GM18861 (cell line): ENCODE measurements around the gene TNFRSF4.
"Not testable (repeated sequence)": the region's sequence is repeated elsewhere in the genome, so short reads cannot be mapped to it uniquely, and the experiment has no call there.

Experiments used
- ATAC-seq: cut with Tn5 transposase; IDR thresholded peaks from one replicate; pipeline ENCODE4 v1.9.1; 2021; ENCODE audit not compliant: unreplicated experiment

The TNFRSF4 gene

GRCh38 chr1:1213345-1214265 is at the start of gene TNFRSF4:
Gene TNFRSF4, minus strand, starts transcription at chr1:1214153. Its CDS starts 26 bp downstream, at chr1:1214127.
- ATAC-seq = no peak

GRCh38 chr1:1262758-1263157 is 48.8 kb upstream of the TNFRSF4 start:
- no peak for ATAC-seq

DNA sequence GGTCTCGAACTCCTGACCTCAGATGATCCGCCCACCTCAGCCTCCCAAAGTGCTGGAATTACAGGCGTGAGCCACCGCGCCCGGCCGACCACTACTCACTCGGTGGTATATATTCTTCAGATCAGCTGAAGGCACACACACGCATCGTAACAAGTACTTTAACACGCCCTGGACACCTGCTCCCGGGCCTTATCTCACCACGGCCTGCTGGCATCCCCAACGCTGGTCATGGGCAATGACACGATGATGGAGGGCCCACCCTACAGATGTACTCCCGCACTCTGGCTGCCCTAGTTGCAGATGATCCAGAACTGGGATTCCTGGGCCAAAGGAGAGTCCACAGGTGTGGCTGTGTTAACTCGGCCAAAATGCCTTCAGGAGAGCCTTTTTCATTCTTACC is 48.1 kb upstream of the TNFRSF4 start:
- no peak for ATAC-seq

GRCh38 chr1:1260843-1261560 is 47.0 kb upstream of the TNFRSF4 start:
- no peak for ATAC-seq

DNA sequence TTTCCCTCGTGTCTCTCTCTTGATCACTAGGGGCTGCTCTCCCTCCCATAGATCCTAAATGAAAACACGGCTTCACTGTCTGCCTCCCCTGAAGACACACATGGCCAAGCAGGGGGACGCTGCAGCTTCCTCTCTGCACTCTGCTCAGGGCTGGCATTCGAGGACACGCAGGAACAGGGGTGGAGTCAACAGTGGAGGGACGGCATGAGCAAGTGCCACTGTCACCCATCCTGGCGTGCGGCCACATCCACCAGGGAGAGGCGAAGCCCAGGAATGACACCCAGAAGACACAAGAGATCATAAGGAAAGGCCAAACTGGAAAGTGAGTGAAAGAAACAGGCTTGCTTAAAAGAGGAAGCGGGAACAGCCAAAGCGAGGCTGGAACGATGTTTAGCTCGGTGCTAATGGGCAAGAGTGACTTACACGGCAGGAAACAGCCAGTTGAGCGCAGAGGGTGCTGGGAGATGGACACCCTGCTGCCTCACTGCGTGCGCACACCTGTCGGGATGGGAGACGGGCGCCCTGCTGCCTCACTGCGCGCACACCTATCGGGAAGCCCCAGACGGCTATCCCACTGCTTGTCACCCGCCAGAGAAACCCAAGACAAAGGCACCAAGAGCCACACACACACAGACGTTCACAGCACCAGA is 46.1 kb upstream of the TNFRSF4 start:
- no peak for ATAC-seq

DNA sequence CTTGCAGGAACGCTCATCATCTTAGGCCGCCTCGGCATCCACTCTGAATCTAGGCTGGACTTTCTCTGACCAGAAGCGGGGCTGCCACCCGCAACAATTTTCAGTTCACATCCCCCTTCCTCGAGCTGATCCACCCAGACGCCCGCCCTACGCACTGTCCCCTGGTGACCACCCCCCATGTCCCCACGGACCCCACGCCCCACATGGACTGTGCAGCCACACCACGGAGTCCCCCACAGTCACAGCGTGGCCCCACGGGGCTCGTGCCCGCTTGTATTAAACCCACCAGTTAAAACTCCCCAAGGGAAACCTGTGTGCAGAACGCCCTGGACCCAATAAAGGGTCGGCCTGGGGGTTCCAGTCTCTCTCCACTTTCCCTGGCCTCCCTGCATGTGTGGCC is 45.6 kb upstream of the TNFRSF4 start:
- ATAC-seq = no peak

DNA sequence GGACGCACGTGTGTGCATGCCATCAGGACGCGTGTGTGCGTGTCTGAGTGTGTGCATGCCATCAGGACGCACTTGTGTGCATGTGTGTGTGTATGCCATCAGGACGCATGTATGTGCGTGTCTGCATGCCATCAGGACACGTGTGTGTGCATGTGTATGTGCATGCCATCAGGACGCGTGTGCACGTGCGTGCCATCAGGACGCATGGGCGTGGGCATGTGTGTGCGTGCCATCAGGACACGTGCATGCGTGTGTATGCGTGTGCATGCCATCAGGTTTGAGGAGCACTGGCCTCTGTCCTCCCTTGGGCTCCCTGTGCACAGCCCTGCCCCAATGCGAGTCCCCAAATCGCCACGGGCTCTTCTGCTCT is 45.2 kb upstream of the TNFRSF4 start:
- no peak for ATAC-seq

GRCh38 chr1:1256956-1257871 is 43.3 kb upstream of the TNFRSF4 start:
- no peak for ATAC-seq

- ATAC-seq = no peak
Observed at GRCh38 chr1:1255611-1256010, 41.7 kb upstream of the TNFRSF4 start.

- ATAC-seq = no peak
Observed at GRCh38 chr1:1255078-1255477, 41.1 kb upstream of the TNFRSF4 start.

GRCh38 chr1:1254667-1254998 is 40.7 kb upstream of the TNFRSF4 start:
- no peak for ATAC-seq

- no peak for ATAC-seq
Observed at GRCh38 chr1:1253972-1254666, 40.2 kb upstream of the TNFRSF4 start.

DNA sequence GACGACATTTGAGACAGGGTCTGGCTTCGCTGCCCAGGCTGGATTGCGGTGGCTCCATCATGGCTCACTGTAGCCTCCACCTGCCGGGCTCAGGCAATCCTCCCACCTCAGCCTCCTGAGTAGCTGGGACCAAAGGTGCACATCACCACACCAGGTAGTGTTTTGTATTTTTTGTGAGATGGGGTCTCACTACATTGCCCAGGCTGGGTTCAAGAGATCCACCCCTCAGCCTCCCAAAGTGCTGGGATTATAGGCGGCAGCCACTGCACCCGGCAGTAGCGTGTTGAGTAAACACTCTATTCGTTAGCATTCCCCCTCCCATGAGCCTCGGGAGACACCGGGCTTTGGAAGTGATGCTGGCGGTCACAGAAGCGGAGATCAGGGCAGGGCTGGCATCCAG is 39.4 kb upstream of the TNFRSF4 start:
- no peak for ATAC-seq

DNA sequence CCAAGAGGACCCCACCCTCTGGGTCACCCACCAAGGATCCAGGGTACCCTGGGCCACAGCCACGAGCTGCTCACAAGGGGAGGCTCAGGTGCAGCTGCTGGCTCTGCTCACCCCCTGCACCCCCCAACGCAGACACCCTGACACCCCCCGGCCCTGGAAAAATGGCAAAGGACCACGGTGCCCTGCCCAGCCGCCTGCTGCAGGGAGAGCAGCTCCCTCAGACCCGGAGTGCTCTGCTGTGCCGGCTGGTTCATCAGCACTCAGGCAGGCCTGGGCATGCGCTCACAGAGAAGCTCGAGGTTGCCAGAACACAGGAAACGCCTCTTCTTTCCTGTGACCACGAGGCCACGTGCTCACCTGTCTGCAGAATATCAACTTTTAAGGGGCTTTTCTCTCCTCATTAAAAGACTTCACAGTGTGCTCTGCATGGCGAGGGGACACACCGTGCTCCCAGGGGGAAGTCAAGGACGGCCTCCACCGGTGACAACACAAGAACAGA is 36.9 kb upstream of the TNFRSF4 start:
- ATAC-seq = no peak

- not testable (repeated sequence) for ATAC-seq
Observed at GRCh38 chr1:1248009-1248913, 34.3 kb upstream of the TNFRSF4 start.

DNA sequence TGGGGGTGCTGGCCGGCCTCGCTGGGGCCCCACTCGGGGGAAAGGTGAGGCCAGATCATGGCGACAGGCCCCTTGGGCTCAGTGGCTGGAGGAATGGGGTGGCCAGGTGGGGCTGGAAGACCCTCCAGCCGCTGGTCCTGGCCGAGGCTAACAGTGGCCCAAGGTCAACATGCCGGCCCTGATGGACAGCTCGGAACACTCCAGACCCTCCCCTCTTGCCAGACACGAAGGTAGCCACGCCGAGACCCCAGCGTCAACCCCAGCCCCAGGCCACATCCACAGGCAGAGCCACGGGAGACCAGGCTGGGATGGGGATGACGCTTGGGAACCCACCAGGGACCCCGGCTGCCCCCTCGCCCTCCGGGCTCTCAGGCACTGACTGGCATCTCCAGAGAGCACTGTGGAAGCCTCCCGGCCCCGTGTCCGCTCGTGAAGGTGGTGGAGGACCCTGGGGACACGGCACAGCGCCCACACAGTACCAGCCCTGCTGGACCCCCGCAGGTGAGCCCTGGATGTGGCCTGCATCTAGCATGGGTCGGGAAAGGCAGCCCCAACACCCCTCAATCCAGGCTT is 33.5 kb upstream of the TNFRSF4 start:
- ATAC-seq = no peak

DNA sequence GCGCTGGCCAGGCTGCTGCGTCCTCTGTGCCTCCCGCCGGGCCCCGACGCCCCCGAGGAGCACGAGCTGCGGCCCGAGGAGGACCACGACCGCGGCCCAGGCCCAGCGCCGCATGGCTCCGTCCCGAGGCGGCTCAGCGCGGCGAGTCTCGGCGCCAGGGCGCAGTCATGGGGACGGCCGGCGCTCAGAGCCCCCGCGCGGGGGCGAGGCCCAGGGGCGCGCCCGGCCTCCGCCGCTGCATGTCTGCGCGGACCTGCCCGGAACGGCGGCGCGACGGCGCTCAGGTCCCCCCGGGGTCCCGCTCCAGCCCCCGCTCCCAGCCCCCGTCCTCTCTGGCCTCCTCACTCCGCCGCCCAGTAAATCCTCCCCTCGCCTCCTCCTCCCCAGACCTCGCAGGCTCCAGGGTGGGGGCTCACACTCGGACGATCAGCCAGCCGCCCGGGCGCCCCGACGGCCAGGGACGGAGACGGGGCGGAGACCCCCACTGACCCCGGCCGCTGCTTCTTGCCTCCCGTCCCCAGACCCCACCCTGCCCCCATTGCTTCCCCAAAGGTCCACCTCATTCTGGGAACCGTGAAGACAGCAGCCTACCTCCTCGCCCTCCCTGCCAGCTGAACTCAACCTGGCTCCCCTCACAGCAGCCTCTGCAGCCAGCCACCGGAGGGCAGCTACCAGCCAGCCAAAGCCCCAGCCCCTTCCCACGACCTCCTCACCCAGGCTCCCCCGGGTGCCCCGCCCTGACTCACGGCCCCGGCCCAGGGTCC is 32.8 kb upstream of the TNFRSF4 start, which contains the start of gene C1QTNF12:
Gene C1QTNF12, minus strand, starts transcription at position 146 of the 764 bp plus-strand sequence. Its CDS starts 32 bp downstream, at position 114.
- no peak for ATAC-seq
